Neural crest cell (in vitro differentiated cells): ENCODE results near the gene SLC4A4. TPM values are rescaled to one million over a fixed set of nuclear protein-coding genes. Genes with fewer than 3 reads are reported as not detected.

Experiments used
- DNase-seq: peaks from one replicate; pipeline ENCODE4 v3.0.0; 2021; ENCODE audit warnings: low read depth, mixed read lengths, low spot score
- H3K27ac Mint-ChIP-seq: one replicate; pipeline ENCODE4 v1.8.0; 2021; ENCODE audit warnings: mild to moderate bottlenecking, mixed read lengths; ENCODE audit not compliant: unreplicated experiment
- H3K27me3 Mint-ChIP-seq: 2 replicates; pipeline ENCODE4 v1.8.0; 2021; ENCODE audit warnings: low read depth, mild to moderate bottlenecking, mixed read lengths
- H3K36me3 Mint-ChIP-seq: 2 replicates; pipeline ENCODE4 v1.8.0; 2021; ENCODE audit warnings: low read depth, mild to moderate bottlenecking, mixed read lengths
- H3K4me1 Mint-ChIP-seq: 2 replicates; pipeline ENCODE4 v1.8.0; 2021; ENCODE audit warnings: mixed read lengths
- H3K4me3 Mint-ChIP-seq: one replicate; pipeline ENCODE4 v1.8.0; 2021; ENCODE audit warnings: mild to moderate bottlenecking, mixed read lengths
- H3K9me3 Mint-ChIP-seq: 2 replicates; pipeline ENCODE4 v1.8.0; 2021; ENCODE audit warnings: mixed read lengths
- total RNA-seq: library from RNA; stranded (reverse); gene quantifications from 2 replicates; pipeline ENCODE4 v1.2.1, GENCODE V29; 2021
- TF ChIP-seq, protein P1 (sequence below): fragments of 200-600 bp; sonication (generic); conservative IDR thresholded peaks from 2 replicates; pipeline ENCODE4 v1.5.0; 2021; ENCODE audit warnings: antibody characterized with exemption, mild to moderate bottlenecking

SLC4A4 gene
- total RNA-seq, 1 donor from 2014 or later, result 4.0 TPM

DNA sequence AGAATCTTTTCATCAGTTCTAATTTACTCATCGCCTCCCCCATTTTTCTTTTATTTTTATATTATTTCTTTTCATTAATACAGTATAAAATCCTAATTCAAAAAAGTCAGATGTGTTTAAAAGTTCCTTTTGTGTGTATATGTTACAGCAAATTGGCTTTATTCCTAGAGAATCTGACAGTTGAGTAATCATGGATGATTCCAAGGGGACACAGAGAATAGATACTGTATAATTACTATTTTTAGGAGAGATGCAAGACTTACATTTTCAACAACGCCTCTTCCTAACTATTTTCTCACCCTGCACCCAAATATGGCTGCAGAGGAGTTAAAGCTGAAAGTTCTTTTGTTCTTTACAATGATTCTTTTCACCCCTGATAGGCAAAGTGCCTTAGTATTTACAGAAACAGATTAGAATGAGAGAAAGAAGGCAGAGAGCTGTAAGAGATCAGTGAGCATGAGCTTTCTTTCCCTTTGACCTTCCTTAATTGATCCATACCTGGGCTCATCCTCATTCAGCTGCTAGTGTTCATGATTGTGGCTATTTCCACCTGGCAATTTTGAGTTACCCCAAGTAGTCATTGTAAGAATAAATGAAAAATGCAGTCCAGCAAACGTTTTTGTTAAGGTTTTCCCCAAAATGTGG lies 210.8 kb downstream of the SLC4A4 start:
- Mint-ChIP-seq H3K4me1 (peaks cover 30% of the 10 kb centered on the region), H3K27ac (no peak overlapping the region), H3K9me3 (no peaks in the 10 kb centered on the region), H3K27me3 (no peaks in the 10 kb centered on the region), H3K36me3 (no peaks in the 10 kb centered on the region), H3K4me3 (no peak overlapping the region)
- DNase-seq, result no peak
- TF ChIP-seq, protein P1, sequence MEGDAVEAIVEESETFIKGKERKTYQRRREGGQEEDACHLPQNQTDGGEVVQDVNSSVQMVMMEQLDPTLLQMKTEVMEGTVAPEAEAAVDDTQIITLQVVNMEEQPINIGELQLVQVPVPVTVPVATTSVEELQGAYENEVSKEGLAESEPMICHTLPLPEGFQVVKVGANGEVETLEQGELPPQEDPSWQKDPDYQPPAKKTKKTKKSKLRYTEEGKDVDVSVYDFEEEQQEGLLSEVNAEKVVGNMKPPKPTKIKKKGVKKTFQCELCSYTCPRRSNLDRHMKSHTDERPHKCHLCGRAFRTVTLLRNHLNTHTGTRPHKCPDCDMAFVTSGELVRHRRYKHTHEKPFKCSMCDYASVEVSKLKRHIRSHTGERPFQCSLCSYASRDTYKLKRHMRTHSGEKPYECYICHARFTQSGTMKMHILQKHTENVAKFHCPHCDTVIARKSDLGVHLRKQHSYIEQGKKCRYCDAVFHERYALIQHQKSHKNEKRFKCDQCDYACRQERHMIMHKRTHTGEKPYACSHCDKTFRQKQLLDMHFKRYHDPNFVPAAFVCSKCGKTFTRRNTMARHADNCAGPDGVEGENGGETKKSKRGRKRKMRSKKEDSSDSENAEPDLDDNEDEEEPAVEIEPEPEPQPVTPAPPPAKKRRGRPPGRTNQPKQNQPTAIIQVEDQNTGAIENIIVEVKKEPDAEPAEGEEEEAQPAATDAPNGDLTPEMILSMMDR, result no peak

DNA sequence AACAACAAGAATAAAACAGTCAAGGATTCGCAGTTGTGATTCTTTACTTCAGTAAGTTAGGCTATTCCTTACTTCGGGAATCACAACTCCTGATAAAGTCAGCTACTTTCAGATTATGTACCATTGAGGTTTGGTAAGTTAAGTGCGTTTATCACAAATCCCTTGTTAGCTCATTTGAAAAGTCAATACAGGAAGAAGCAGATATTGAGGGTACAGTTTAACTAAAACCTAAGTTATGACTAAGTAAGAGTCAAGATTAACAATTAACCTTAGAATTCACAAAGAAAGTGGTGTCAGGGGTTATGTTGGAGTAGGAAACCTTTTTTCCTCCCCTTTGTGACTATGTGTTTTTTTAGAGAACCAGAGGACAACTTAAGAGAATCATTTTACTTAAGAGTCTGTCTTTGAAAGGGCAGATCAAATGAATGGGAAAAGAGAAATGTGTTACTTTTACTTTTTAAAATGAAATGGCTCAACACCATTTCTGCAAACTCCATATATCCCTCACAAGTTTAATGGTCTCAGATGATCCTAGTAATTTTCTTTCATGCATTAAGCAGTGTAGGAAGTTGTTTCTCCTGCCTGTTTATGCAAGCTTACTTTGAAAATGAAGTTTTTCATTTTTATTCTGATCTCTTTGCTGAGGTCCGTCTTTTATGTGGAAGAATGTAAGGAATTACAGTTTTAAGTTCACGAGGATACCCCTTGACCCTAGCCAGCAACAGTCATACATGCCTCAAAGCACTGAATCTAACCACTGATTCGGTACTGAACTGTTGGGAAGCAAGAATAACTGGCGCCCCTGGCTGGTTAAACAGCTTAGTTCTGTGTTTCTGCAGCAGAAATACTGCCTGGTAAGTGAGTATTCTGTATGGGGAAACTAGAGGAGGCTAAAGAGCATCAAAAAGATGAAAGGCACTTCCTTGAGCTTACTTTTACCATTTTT lies 211.7 kb downstream of the SLC4A4 start:
- TF ChIP-seq, protein P1, result no peak
- H3K27me3 Mint-ChIP-seq, result no peaks in the 10 kb centered on the region
- peaks cover 30% of the 10 kb centered on the region for H3K4me1 Mint-ChIP-seq
- no peak overlapping the region for H3K27ac Mint-ChIP-seq
- H3K9me3 Mint-ChIP-seq, result no peaks in the 10 kb centered on the region
- H3K36me3 Mint-ChIP-seq, result no peaks in the 10 kb centered on the region
- DNase-seq, result no peak
- H3K4me3 Mint-ChIP-seq, result no peak overlapping the region

DNA sequence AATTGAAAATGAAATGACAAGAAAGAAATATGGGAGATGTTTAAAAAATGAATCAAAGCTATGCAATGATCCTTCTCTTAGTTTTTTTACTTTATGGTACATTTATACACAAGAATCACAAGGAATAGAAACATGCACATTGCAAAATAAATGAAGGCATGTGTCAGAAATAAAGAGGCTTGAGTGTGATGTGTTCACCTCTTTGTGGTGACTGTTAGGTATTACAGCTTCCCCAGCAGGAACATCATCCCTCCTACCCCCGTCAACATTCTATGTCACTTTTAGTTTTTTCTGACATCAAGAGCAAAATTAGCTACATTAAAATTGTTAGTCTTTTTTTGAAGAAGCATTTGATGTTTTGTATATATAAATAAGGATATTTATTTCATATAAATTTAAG lies 214.8 kb downstream of the SLC4A4 start:
- peaks cover 30% of the 10 kb centered on the region for H3K4me1 Mint-ChIP-seq
- no peaks in the 10 kb centered on the region for H3K27me3 Mint-ChIP-seq
- no peaks in the 10 kb centered on the region for H3K36me3 Mint-ChIP-seq
- no peaks in the 10 kb centered on the region for H3K9me3 Mint-ChIP-seq
- TF ChIP-seq, protein P1, result peak; percentile 69
- H3K4me3 Mint-ChIP-seq, result no peak overlapping the region
- H3K27ac Mint-ChIP-seq, result no peak overlapping the region
- DNase-seq, result no peak

DNA sequence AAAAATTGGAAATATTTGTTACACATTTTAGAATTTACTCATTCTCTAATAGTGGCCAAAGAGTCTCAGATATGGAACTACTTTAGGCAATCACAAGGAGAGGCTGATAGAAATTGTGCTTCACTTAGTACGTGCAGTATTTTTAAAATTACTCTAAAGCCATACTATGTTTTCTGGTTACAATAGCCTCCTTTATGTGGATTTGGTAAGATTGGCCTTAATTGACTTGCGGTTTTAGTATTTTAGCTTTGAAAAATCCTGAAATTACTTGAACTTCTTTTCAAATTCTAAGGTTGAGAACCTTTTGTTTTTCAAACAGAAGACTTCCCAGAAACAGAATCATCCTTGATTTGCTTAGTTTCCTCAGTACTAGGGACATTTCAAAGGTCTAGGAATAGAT lies 215.2 kb downstream of the SLC4A4 start:
- TF ChIP-seq, protein P1, result no peak
- H3K27me3 Mint-ChIP-seq, result no peaks in the 10 kb centered on the region
- H3K4me3 Mint-ChIP-seq, result no peak overlapping the region
- no peaks in the 10 kb centered on the region for H3K9me3 Mint-ChIP-seq
- H3K27ac Mint-ChIP-seq, result no peak overlapping the region
- no peaks in the 10 kb centered on the region for H3K36me3 Mint-ChIP-seq
- H3K4me1 Mint-ChIP-seq, result peaks cover 30% of the 10 kb centered on the region
- DNase-seq, result no peak

DNA sequence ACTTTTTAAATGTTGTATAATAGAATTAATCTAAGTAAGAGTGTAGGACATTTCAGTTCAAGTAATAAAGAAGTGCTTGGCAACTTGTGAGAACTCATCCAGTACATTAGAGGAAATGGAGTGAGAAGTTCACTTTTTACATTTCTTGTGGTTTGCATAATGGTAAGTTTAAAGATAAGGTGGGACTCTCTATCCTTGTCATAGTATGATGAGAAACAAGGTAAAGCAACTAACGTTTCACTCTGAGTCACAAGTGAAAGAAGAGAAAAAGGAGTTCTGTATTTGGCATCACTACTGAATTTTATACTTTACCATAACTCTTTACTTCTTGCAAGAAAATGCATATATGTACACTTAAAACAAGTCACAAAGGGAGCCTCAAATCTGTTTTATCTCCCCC lies 219.4 kb downstream of the SLC4A4 start:
- DNase-seq, result no peak
- Mint-ChIP-seq H3K9me3 (no peaks in the 10 kb centered on the region), H3K4me3 (no peak overlapping the region), H3K27ac (no peak overlapping the region), H3K36me3 (no peaks in the 10 kb centered on the region), H3K27me3 (no peaks in the 10 kb centered on the region), H3K4me1 (no peaks in the 10 kb centered on the region)
- TF ChIP-seq, protein P1, result no peak
